ENCODE data around the gene MTA2.
A peak's percentile ranks its signal among the peaks of the same experiment; 100 is the strongest.

The MTA2 gene

GRCh38 chr11:62545437-62546243, 56.0 kb downstream of the MTA2 start:
- peak; percentile 56 for DNase-seq

DNA sequence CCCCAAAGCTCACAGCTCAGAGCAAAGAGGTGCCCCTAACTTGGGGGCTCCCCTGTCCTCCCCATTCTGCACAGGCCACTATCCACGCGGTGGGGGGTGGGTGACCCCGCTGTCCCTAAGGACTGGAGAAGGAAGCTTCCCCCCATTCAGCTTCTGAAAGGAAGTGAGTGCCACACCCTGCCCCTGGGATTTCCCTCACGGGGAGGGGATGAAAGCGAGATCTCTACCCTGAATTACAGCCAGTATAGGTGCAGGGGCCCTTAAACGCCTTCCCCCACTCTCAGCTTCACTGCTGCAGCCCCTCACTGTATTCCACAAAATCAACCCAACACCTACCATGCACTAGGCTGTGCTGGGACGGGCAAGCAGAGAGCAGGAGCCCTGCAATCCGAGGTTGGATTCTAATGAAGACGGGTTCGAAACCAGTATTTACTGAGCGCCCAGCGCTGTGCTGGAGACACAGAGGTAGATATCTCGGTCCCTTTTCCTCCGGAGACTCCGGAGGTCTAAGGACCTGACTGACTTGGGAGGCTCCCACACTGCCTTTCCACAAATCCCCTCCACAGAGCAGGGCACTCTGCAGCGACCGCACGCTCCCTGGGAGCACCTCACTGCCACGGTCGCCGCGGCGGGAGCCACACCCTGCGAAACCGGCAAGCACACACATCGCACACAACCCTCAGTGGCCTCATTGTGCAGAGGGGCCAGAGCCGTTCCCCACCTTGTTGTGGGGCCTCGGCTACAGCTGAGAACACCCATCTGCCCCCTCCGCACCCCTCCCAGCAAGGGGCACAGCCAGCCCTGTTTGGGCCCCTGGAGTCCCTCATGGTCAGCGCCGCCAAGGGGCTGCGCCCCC, 56.9 kb downstream of the MTA2 start:
- DNase-seq = peak; percentile 8

DNA sequence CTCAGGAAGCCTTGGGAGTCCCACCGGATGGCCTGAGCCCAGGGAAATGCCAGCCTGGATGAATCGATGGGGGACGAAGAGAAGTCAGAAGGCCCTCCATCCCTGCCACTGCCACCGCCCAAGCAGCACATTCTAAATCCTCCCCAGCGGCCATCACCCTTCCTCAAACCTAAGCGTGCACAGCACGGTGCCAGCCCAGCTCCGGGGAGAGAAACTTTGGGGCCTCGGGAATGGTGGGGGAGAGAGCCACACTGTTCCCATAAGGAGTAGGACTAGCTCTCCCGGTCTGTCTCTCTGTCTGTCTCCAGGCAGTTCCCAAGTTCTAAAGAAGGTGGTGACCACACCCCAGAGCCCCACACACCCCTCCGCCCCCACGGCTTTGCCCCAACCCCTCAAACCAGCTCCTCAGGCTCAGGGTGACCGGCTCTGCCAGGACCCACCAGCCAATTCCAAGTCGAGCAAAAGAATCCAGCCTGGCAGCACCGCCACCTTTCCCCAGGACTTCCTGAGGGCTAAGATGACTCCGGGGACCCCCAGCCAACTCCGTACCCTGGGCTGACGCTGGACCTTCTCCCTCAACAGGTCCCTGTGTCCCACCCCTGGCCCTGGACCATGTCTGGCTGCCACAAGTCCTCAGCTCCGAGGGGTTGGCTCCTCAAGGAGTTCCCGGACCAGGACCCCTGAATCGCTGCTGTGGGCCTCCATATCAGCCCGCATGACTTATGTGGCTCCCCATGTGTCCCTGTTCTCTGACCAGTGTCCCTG, 57.8 kb downstream of the MTA2 start:
- no peak for DNase-seq

All from DMS79 treated with DMSO at 0.1 percent for 48 hours (cell line).